ENCODE data around the gene TTC3.

Gene TTC3

DNA sequence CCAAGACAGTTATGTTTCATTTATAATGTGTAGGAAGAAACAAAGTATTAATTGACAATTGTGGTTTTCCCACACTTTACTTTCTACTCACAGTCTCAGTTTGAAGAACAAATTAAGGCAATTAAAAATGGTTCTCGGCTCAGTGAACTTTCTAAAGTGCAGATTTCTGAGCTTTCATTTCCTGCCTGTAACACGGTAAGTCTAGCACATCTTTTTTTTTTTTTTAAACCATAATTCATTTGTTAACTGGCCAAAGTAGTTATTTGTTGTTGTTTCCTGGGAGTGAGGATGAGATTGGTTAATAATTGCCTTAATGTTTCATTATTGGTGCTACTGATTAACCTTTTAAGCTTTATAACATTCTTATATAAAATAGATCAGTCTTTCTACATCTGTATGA is 119.0 kb downstream of the TTC3 start:
- H3K4me3 ChIP-seq (ENCODE audit: low read depth, low read length), result no peak overlapping the region
- no peak for DNase-seq (ENCODE audit: low read depth)
- TF ChIP-seq CTCF (IDR thresholded peaks at IDR 0.05; ENCODE audit: insufficient read depth, low read depth, low read length, missing control alignments), result no peak

DNA sequence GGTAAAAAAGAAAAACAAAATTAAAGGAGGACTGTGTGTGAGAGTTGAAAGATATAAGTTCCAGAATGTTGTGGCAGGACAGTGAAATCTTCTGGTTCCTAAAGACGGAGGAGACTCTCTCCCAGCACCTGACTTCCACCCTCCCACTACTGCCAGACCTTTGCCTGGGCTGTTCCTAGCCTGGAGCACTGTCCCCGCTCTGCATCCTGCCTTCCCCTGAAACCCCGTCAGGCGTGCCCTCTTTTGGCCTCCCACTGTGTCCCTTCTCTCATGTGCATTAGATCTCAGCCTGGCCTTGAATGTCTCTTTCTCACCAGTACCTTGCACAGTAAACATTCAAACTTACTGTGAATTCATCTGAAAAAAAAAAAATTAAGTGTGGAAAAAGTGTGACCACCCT is 120.0 kb downstream of the TTC3 start:
- H3K4me3 ChIP-seq (ENCODE audit: low read depth, low read length), result no peak overlapping the region
- TF ChIP-seq CTCF (IDR thresholded peaks at IDR 0.05; ENCODE audit: insufficient read depth, low read depth, low read length, missing control alignments), result no peak
- no peak for DNase-seq (ENCODE audit: low read depth)

- no peak for TF ChIP-seq CTCF (IDR thresholded peaks at IDR 0.05; ENCODE audit: insufficient read depth, low read depth, low read length, missing control alignments)
Observed at GRCh38 chr21:37193676-37194075, 120.6 kb downstream of the TTC3 start.

DNA sequence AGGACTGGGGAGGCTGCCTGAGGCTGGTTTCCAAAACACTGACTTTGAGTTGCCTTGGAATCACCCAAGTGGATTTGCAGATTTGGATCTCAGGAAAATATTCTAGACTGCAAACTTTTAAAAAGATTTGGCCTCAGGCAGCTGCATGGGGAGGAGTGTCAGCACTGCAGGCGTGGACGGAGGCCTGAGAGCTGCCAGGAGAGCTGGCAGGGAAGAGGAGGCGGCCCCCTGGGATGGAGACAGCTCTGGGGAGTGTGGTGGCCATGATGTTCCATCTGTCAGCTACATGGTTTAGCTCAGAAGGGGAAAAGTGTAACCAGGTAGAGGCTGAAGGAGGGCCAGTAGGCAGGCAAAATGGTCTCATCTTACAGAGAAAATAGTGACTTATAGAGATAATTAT is 122.0 kb downstream of the TTC3 start:
- TF ChIP-seq CTCF (IDR thresholded peaks at IDR 0.05; ENCODE audit: insufficient read depth, low read depth, low read length, missing control alignments), result no peak
- no peak for DNase-seq (ENCODE audit: low read depth)
- no peak overlapping the region for H3K4me3 ChIP-seq (ENCODE audit: low read depth, low read length)

More at GRCh38 chr21:37193676-37194075, 120.6 kb downstream of the TTC3 start:
- H3K4me3 ChIP-seq (ENCODE audit: low read depth, low read length), result no peak overlapping the region
- no peak for DNase-seq (ENCODE audit: low read depth)

DNA sequence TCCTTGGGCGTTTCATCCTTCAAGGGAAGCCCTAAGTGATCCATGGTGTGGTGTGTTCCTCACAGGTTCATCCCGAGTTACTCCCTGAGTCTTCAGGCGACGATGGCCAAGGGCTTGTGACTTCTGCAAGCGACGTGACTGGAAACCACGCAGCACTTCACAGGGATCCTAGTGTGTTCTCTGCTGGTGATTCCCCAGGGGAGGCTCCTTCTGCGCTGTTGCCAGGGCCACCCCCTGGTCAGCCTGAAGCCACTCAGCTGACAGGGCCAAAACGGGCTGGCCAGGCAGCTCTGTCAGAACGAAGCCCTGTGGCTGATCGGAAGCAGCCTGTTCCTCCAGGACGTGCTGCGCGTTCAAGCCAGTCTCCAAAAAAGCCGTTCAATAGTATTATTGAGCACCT is 122.6 kb downstream of the TTC3 start:
- no peak for DNase-seq (ENCODE audit: low read depth)
- TF ChIP-seq CTCF (IDR thresholded peaks at IDR 0.05; ENCODE audit: insufficient read depth, low read depth, low read length, missing control alignments), result no peak
- H3K4me3 ChIP-seq (ENCODE audit: low read depth, low read length), result no peak overlapping the region

- TF ChIP-seq CTCF (IDR thresholded peaks at IDR 0.05; ENCODE audit: insufficient read depth, low read depth, low read length, missing control alignments), result no peak
- H3K4me3 ChIP-seq (ENCODE audit: low read depth, low read length), result no peak overlapping the region
- no peak for DNase-seq (ENCODE audit: low read depth)
Observed at GRCh38 chr21:37196847-37197246, 123.8 kb downstream of the TTC3 start.

- TF ChIP-seq CTCF (IDR thresholded peaks at IDR 0.05; ENCODE audit: insufficient read depth, low read depth, low read length, missing control alignments), result no peak
- DNase-seq (ENCODE audit: low read depth), result no peak
Observed at GRCh38 chr21:37197746-37198145, 124.7 kb downstream of the TTC3 start.

More at GRCh38 chr21:37197746-37198145, 124.7 kb downstream of the TTC3 start:
- no peak overlapping the region for H3K4me3 ChIP-seq (ENCODE audit: low read depth, low read length)

Measured in GM12865 (cell line).